GM18861 (cell line): ENCODE data around the gene ROBO4.

Experiments
- ATAC-seq: cut with Tn5 transposase; IDR thresholded peaks from one replicate; pipeline ENCODE4 v1.9.1; 2021; ENCODE audit not compliant: unreplicated experiment

Gene ROBO4

DNA sequence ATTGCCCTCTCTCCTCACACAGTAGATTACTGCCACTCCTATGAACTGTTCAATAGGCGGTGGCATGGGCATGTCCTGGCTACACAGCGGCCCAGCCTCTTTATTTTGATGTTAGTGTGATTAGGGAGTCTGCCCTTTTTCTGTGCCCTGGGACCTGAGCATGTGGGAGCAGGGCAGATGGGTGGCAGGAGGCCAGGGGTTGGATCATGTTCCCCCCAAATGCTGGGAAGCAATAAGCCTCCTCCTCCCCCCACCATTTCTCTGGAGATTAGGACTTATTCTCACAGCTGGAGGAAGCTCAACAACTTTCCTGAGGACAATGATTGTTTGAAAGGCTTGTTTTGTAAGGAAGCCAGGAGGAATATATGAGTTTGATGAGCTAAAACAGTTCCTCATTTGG, 22.2 kb upstream of the ROBO4 start:
- no peak for ATAC-seq

GRCh38 chr11:124918950-124919349, 21.3 kb upstream of the ROBO4 start, which contains the start of gene HEPN1:
HEPN1 (plus strand) TSS chr11:124919250.
- ATAC-seq, result no peak

DNA sequence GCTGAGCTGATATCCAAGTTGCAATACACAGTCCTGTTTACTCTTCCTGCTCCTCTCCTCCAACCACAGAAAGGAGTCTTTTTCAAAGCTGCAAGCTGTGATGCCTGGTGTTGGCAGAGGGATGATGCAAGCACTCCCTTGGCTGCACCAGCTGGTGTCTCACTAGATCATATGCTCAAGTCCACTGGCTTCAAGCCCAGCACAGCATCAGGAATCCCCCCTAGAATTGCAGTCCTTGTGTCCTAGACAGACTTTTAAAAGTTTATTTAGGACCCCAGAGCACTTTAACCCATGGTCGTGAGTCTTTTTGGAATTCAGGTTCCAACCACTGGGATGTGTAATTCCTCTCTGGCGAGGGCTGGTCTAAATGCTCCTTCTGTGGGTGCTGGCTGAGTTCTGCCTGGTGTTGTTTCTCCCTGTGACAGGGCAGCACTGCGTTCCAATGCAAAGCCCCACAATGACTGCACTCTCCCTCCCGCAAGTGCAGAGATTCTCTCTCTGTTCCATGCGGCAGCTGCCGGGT, 19.5 kb upstream of the ROBO4 start:
- no peak for ATAC-seq

DNA sequence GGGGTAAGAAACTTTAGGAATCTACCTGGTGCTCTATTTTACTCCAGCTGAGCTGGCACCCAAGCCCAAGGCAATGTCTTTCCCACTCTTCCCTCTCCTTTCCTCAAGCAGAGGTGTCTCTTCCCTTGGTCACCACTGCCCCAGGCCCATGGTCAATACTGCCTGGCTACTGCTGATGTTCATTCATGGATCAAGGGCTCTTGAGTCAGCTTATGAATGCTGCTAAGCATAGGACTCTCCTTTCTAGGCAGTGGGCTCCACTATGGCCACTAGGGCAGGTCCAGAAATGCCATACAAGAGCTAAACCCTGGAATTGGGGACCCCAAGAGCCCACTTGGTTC, 18.7 kb upstream of the ROBO4 start:
- ATAC-seq, result no peak

GRCh38 chr11:124915541-124916369, 18.1 kb upstream of the ROBO4 start:
- ATAC-seq, result no peak

DNA sequence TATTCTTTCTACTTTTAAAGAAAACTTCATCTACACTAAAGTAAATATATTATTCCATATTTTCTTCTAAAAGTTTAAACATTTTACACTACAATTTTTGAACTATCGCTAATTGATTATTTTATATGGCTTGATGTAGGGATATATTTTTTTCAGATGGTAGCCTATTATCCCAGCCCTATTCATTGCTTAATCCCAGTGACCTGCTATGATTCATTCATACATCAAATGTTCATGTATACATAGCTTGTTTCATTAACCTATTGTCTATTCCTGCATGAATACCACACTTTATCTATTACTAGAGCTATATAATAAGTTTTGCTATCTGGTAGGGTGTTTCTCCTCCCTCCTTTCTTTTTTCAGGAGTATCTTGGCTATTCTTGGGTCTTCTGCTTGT, 5.0 kb upstream of the ROBO4 start:
- no peak for ATAC-seq

- no peak for ATAC-seq
Measured at GRCh38 chr11:124900464-124900863, 2.8 kb upstream of the ROBO4 start.

- ATAC-seq, result no peak
Measured at GRCh38 chr11:124899383-124900145, 1.9 kb upstream of the ROBO4 start.

- no peak for ATAC-seq
Measured at GRCh38 chr11:124898711-124899110, 1.0 kb upstream of the ROBO4 start.

- no peak for ATAC-seq
Measured at GRCh38 chr11:124898263-124898680, 607 bp upstream of the ROBO4 start.

- no peak for ATAC-seq
Measured at GRCh38 chr11:124896821-124897391, 759 bp downstream of the ROBO4 start.

GRCh38 chr11:124896071-124896750, 1.5 kb downstream of the ROBO4 start:
- ATAC-seq, result no peak

DNA sequence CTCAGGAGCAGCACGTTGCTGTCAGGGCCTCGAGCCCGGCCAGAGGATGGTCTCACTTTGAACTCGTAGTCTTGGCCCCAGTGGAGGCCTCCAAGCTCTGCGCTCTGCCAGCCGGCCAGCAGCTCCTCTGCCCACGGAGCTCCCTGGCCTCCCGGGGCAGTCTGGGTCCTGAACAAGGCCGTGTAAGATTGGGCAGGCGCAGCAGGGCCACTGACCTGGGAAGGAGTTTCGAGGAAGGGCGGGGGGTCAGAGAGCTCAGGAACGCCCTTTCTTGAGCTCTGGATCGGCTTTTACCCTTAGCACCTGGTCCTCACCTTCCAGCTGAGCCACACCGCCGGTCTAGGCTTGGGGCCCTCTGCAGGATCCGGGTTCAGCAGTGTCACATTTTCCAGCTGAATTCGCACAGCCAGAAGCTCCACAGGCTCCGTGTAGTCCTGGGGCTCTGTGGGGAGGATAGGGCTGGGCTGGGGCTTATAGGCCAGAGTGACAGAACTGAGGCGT, 2.1 kb downstream of the ROBO4 start:
- ATAC-seq, result no peak

DNA sequence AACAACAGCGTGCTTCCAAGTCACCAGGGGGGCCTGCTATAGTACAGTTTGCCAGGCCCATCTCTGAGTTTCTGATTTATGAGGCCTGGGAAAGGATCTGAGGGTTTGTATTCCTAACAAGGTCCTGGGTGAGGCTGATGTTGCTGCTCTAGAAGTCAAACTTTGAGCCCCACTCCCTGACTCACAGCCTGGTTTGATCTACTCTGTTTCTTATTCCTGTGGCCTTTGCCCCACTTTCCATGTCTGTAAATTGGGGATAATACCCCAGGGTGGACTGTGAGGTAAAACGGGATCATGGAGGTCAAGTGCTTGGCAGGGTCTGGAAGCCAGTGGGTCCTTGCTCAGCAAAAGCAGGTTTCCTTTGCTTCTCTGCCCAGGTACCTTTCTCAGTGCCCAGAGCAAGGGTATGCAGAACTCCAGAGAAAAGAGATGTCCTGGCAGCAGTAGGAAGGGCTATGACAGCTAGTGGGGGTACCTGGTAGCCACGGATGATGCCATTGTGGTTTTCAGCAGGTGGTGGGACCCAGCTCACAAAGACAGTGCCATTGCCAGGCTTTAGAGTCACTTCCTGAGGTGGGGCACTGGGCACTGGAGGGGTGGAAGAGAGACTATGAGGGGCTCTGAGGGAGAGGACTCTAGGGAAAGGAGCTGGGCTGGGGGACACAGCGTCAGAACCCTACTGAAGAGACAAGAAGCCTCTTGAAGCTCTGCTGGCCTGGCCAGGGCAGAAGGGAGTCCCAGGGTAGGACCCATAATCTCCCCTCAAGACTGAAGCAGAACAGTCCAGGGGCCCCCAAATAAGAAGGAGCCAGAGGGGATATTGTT, 2.8 kb downstream of the ROBO4 start:
- ATAC-seq, result no peak

GRCh38 chr11:124893781-124894401, 3.8 kb downstream of the ROBO4 start:
- ATAC-seq, result no peak

DNA sequence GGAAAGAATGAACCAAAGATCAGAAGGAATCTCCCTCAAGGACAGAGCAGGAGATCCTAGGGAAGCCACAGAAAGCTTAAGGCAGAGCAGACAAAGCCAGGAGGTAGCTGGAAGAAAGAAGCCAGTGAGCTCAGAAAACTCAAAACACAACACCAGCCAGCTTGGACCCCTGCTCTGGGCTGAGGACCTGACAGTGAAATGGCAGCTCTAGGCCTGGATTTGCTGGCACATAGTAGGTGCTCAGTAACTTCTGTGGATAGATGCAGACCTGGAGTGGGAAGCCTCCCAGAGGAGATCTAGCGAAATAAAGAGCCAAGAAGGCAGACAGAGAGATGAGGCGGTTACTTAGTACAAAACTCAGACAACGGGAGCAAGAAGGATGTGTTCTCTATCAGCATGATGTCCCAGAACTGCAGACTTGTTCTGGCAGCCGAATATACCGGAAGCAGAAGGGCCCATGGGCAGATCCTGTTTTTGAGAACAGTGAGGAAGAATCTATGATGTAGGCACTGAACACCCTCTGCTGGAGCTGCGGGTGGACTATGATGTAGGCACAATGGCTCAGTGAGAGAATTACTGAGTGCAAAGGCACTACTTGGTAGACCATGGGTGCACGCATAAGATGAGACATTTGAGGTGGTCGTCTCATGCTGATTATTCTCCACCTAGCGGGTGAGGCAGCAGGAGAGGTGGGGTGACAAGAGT, 4.8 kb downstream of the ROBO4 start:
- no peak for ATAC-seq

GRCh38 chr11:124892146-124892545, 5.5 kb downstream of the ROBO4 start:
- ATAC-seq, result no peak

DNA sequence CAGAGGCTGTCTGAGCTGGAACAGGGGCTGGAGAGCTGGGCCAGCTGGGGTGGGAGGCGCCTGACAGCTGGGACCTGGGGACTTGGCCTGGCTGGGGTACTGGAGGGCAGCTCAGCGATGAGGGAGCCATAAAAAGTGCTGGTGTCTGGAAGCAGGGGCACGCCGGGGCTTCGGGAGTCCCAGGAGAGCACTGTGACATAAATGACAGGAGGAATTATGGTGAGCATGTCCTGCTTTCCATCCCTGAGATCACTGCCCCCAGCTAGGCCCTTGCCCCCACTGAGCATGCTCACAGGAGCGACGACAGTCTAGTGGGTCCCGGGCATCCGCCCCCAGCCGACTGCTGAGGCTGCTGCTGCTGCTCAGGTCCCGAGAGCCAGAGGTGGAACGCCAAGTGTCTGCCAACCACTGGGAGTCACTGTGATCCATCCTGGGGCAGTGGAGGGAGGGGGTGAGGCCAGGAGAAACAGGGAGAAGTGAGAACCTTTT, 6.2 kb downstream of the ROBO4 start:
- ATAC-seq, result no peak
